Measurements from ENCODE around the gene LRP1B. TPM values are rescaled to one million over a fixed set of nuclear protein-coding genes. Genes with fewer than 3 reads are reported as not detected.

Gene LRP1B
- total RNA-seq, 1 donor from 2014 or later: 0.08 TPM

DNA sequence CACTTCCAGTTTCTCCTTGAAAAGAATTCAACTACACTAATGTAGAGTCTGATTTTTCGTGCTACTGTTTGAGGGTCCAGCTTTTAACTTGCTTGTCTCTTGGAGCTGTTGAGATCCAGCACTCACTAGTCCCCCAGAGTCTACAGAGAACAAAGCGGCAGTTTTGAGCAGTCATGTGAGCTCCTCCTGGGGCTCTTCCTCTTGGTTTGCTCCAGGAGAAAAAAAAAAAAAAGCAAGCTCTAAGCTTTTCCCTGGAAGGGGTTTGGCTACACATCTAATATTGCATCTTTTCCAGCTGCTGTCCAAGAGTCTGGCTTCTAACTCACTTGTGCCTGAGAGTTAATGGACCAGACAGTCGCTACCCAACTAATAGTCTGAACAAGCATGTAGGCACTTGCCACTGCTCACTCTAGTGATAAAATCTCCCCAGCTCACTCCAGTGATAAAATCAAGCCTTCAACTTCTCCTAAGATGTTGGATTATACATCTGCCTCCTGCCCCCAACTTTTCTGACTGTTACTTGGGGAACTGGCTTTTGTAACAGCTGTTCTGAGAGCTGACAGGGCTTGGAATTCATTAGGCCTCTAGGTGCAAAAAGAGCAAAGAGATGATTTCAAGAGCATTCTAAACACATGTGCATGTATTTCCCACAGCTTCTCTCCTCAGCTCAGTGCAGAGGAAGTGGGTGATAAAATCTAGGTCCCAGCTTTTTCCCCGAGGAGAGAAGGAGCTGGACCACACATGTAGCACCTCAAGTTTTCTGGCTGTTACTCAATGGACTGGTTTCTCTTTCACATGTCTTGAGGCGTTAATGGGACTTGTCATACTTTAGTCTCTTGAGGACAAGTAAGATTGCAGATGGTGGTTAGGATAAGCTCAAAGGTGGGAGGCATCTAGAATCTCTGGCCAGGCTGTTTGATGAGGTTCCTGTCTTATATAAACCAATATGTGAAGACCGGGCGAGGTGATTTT is 750.5 kb downstream of the LRP1B start:
- intact Hi-C loops (cut with DNase I): no loop called here
- no peak for ATAC-seq (ENCODE audit: poor library complexity)

DNA sequence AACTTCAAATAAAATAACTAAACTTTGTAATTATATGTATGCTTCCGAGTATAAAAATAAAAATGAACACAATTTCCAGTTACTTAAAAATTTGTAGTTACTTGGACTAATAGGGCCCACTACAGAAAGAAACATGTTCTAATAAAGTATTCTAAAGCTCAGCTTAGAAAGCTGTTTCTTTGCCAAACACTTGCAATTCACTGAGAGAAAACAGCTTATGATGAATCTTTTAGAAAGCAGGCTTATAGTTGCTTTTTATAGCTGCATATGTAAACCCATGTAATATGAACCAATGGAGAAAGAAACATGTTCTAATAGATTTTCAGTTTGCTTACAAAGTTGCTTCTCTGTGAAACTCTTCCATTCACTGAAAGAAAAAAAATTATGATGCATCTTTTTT is 766.0 kb downstream of the LRP1B start:
- intact Hi-C loops (cut with DNase I): no loop called here
- DNase-seq (no peak), ATAC-seq (ENCODE audit: poor library complexity) (no peak)

More for the DNA sequence above, 750.5 kb downstream of the LRP1B start:
- DNase-seq: no peak

GRCh38 chr2:141362311-141362710 is 768.5 kb downstream of the LRP1B start:
- no peak for DNase-seq
- ATAC-seq (ENCODE audit: poor library complexity): no peak
- intact Hi-C loops (cut with DNase I): no loop called here

- DNase-seq (no peak), ATAC-seq (ENCODE audit: poor library complexity) (no peak)
- intact Hi-C loops (cut with DNase I): no loop called here
Observed at GRCh38 chr2:141348481-141348880, 782.3 kb downstream of the LRP1B start.

- intact Hi-C loops (cut with DNase I): no loop called here
- ATAC-seq (ENCODE audit: poor library complexity): no peak
Observed at GRCh38 chr2:141341444-141341843, 789.4 kb downstream of the LRP1B start.

DNA sequence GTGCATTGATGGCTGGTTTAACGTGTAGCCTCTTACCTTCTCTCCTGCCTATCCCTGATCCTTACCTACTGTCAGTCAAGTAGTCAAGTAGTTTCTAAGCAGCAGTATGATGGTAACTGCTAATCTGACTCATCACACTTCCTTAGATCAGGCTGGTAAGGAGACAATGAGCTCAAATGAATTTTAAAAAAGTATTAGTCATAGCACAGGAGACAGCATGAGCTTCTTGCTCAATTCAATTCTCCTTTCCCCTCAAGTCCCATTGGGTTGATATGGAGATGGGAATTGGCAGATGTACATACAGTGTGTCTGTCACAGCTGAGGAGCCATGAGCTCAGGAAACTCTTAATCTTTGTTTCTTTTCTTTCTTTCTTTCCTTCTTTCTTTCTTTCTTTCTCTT is 799.7 kb downstream of the LRP1B start:
- ATAC-seq (ENCODE audit: poor library complexity) (no peak), DNase-seq (no peak)
- intact Hi-C loops (cut with DNase I): no loop called here

More at GRCh38 chr2:141341444-141341843, 789.4 kb downstream of the LRP1B start:
- no peak for DNase-seq

- intact Hi-C loops (cut with DNase I): no loop called here
- DNase-seq (no peak), ATAC-seq (ENCODE audit: poor library complexity) (no peak)
Observed at GRCh38 chr2:141329964-141330363, 800.9 kb downstream of the LRP1B start.

- no peak for ATAC-seq (ENCODE audit: poor library complexity)
- no peak for DNase-seq
- intact Hi-C loops (cut with DNase I): no loop called here
Observed at GRCh38 chr2:141323571-141323970, 807.2 kb downstream of the LRP1B start.

GRCh38 chr2:141317986-141318385 is 812.8 kb downstream of the LRP1B start:
- ATAC-seq (ENCODE audit: poor library complexity) (no peak), DNase-seq (no peak)
- intact Hi-C loops (cut with DNase I): no loop called here

DNA sequence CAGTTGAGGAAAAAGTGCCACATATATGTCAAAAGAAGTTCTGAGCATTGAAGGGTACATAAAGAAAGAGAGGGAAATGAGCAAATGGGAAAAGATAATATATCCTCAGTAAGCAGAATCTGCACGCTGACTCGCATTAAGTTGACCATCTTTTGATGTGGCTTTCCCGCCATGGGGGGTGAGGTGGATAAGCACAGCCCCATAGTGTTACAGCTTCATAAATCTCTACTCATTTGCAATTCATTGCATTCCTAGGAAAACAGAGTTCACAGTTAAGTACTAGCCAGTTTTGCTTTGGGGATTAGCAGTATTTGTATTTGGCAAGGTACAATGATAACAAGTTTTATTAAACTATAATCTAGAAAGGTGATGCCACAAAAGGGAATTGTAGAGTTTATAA is 814.2 kb downstream of the LRP1B start:
- intact Hi-C loops (cut with DNase I): no loop called here
- ATAC-seq (ENCODE audit: poor library complexity): no peak
- DNase-seq: no peak

DNA sequence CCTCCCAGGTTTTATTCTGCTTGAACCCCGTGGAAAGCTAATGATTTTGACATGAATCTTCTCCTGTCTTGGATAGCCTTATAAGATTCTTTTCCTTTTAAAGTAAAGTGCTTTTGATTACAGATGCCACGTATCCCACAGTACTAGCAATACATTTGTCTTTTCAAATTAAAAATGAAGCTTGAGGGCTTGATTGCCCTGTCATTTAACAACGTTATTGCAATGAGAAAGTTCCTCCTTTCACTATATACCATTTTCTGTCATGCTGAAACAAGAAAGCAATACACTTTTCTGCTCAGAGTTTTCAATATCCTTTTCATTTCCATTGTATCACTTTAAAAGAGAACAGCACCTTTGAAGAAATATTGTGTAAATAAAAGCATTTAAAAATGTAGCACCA is 814.7 kb downstream of the LRP1B start:
- intact Hi-C loops (cut with DNase I): no loop called here
- DNase-seq (no peak), ATAC-seq (ENCODE audit: poor library complexity) (no peak)

GRCh38 chr2:141313972-141314371 is 816.8 kb downstream of the LRP1B start:
- intact Hi-C loops (cut with DNase I): no loop called here
- ATAC-seq (ENCODE audit: poor library complexity) (no peak), DNase-seq (no peak)

GRCh38 chr2:141311430-141311829 is 819.4 kb downstream of the LRP1B start:
- ATAC-seq (ENCODE audit: poor library complexity) (no peak), DNase-seq (no peak)
- intact Hi-C loops (cut with DNase I): no loop called here

DNA sequence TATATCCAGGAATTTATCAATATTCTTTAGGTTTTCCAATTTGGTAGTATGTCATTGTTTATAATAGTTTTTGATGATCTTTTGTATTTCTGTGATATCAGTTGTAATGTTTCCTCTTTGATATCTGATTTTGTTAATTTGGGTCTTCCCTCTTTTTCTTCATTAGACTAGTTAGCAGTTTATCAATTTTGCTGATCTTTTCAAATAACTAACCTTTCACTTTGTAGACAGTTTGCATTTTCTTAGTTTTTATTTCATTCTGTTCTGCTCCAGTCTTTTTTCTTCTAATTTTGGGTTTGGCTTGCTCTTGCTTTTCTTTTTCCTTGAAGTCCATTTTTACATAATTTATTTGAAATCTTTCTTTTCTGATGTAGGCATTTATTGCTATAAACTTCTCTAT is 824.4 kb downstream of the LRP1B start:
- ATAC-seq (ENCODE audit: poor library complexity): no peak
- no peak for DNase-seq
- intact Hi-C loops (cut with DNase I): no loop called here

DNA sequence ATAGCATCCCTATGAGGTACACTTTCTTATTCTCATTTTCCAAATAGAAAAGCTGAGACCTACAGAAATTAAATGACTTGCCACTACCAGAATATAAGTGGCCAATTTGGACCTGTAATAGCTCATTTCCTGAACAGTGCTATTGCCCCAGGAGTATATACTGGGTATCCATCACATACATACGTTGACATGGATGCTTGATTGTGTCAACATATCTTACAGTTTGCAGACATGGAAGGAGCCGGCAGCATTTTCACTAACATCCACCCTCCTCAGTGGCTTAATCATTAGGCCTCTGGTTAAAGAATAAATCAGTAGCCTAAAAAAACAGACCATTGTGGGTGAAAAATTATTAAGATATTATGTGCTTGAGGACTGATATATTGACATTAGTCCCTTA is 829.3 kb downstream of the LRP1B start:
- DNase-seq (no peak), ATAC-seq (ENCODE audit: poor library complexity) (no peak)
- intact Hi-C loops (cut with DNase I): no loop called here

GRCh38 chr2:141280037-141280436 is 850.8 kb downstream of the LRP1B start:
- DNase-seq (no peak), ATAC-seq (ENCODE audit: poor library complexity) (no peak)
- intact Hi-C loops (cut with DNase I): no loop called here

DNA sequence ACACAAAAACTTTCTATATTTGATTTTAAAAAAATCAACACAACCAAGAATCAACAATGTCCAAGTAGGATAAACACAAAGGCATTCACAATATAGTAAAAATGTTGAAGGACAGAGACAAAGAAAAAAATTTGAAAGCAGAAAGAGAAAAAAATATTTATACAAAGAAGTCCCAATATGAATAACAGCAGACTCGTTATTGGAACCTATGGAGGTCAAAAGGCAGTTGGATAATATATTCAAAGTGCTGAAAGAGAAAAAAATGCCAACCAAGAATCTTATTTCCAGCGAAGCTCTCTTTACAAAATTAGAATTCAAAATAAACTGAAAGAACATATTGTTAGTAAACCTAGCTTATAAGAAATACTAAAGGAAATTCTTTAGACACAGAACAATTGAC is 859.5 kb downstream of the LRP1B start:
- DNase-seq: no peak
- intact Hi-C loops (cut with DNase I): no loop called here
- ATAC-seq (ENCODE audit: poor library complexity): no peak

DNA sequence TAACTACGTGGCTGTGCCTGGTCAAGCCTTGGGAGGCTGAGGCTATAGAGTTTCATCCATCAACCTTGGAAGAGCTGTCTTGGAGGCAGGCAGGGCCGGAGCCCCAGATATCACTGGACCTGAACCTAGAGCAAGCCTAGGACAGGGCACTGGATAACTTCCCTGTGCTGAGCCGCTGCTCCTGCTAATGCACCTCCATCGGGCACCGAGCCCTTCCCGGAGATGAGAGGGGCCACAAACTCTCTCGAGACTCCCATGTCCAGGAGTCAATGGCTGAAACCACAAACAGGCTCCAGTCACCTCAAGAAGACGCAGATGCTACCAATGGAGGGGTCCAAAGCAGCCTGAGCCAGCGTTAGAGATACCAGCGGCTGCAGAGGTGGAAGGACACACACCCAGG is 866.0 kb downstream of the LRP1B start:
- no peak for ATAC-seq (ENCODE audit: poor library complexity)
- intact Hi-C loops (cut with DNase I): no loop called here
- DNase-seq: no peak

GRCh38 chr2:141260911-141261310 is 869.9 kb downstream of the LRP1B start:
- peak; percentile 56 for ATAC-seq (ENCODE audit: poor library complexity)
- intact Hi-C loops (cut with DNase I): no loop called here
- no peak for DNase-seq

DNA sequence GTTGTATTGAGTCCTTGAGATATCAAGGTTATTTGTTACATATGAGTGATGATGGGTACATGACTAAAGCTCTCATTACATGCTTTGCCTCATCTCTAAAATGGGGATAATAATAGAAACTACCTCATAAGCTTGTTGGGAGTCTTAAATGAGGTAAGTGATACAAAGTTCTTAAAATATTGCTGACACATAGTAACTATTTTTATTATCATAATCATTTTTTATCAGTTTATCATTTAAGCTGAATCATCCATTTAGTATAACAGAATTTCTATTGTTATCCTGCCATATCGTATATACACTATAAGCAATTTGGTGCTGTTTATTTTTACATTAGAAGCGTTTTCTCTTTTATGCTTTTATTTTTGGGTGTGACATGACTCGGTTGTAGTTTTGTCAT is 871.1 kb downstream of the LRP1B start:
- ATAC-seq (ENCODE audit: poor library complexity): no peak
- intact Hi-C loops (cut with DNase I): no loop called here
- DNase-seq: no peak

DNA sequence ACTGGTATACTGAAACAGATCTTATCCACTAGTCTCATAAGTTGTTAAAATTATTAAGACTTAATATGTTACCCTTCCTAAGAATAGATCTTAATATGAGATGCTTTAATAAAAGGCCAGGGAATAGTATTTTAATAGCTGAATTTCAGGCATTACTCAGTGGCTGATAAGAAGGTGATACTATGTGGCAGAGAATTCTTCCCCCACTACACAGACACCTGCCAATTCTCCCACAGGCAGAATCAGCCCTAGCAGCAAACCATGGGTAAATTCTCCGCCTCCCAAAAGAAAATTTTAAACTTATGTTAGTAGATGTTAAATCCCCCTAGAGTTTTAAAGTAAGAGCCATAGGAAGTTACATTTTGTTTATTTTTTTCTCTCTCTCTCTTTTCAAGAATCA is 888.8 kb downstream of the LRP1B start:
- no peak for DNase-seq

More for the DNA sequence above, 888.8 kb downstream of the LRP1B start:
- intact Hi-C loops (cut with DNase I): no loop called here
- ATAC-seq (ENCODE audit: poor library complexity): no peak
